KBM-7 (cell line): ENCODE results near the gene RTN4.

Experiments
- DNase-seq: peaks from one replicate; pipeline ENCODE4 v3.0.0-alpha.2; 2015
- in situ Hi-C: fragments of 300-500 bp; cut with MboI; formaldehyde crosslinking; loops from 2 replicates; pipeline ENCODE4 v1.14.3; 2020; ENCODE audit warnings: low sequenced_read_pairs, low pct_unique_long_range_greater_than_20kb, mixed read lengths

Gene RTN4

GRCh38 chr2:54940723-54941122 lies 109.5 kb downstream of the RTN4 start:
- in situ Hi-C loops, result no loop called here

GRCh38 chr2:54939446-54940118 lies 110.7 kb downstream of the RTN4 start:
- no peak for DNase-seq
- in situ Hi-C loops, result no loop called here

More at GRCh38 chr2:54940723-54941122, 109.5 kb downstream of the RTN4 start:
- no peak for DNase-seq

GRCh38 chr2:54936766-54937165 lies 113.5 kb downstream of the RTN4 start:
- no peak for DNase-seq
- in situ Hi-C loops, result no loop called here

- in situ Hi-C loops, result no loop called here
- no peak for DNase-seq
Measured at GRCh38 chr2:54935389-54935788, 114.9 kb downstream of the RTN4 start.

GRCh38 chr2:54931473-54931872 lies 118.8 kb downstream of the RTN4 start:
- in situ Hi-C loops, result no loop called here
- DNase-seq, result no peak

- in situ Hi-C loops, result no loop called here
- DNase-seq, result no peak
Measured at GRCh38 chr2:54928719-54929118, 121.5 kb downstream of the RTN4 start.

- DNase-seq, result no peak
- in situ Hi-C loops, result no loop called here
Measured at GRCh38 chr2:54927751-54928615, 122.3 kb downstream of the RTN4 start.

GRCh38 chr2:54927085-54927750 lies 123.0 kb downstream of the RTN4 start:
- DNase-seq, result no peak
- in situ Hi-C loops, result no loop called here

- in situ Hi-C loops, result no loop called here
- DNase-seq, result no peak
Measured at GRCh38 chr2:54925022-54925421, 125.2 kb downstream of the RTN4 start.

GRCh38 chr2:54924121-54924520 lies 126.1 kb downstream of the RTN4 start:
- no peak for DNase-seq
- in situ Hi-C loops, result loop anchor here (25.0 kb wide), 1 partner anchor 238 kb away; no protein-coding TSS in a partner anchor
